Activated CD4-positive, alpha-beta T cell treated with anti-CD3 and anti-CD28 coated beads, Interleukin-10, Interleukin-2, amounts not matched to agents 100 ng/mL and 50 ng/mL, durations not matched to agents 16 hours and 8 hours (primary cell): Measurements from ENCODE around the gene USP7.
"Not testable (repeated sequence)": the region's sequence is repeated elsewhere in the genome, so short reads cannot be mapped to it uniquely, and the experiment has no call there.

Source experiments
- DNase-seq: peaks from one replicate; pipeline ENCODE4 v3.0.0-alpha.2; 2020

Gene USP7

DNA sequence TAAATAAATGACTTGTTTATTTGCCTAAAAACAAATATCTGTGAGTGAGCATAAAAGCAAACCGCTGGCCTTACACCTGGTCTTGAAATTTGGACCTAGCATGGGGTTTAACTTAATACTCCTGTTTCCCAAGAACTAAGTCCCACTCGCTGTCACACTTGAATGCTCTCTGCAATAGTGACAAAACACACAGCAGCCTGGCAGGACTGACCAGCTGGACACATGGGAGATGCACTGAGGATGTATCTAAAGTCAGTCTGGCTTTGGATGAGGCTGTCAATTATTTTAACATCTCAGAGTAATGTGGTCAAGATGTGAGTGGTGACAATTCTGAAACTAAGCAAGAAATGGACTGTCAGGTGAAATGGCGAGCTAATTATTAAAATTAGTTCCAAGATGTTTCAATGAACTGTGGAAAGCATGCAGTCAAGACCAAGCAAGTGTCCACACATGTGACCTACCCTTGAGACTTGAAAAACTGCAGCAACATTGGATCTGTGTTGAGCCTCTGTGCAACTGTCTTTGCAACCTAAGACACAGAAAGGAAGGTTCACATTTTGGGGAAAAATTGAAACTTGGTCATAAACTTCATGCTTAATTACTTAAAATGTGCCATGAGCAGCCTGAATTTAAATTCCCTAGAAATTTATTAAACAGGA is 64.9 kb downstream of the USP7 start:
- DNase-seq = no peak

DNA sequence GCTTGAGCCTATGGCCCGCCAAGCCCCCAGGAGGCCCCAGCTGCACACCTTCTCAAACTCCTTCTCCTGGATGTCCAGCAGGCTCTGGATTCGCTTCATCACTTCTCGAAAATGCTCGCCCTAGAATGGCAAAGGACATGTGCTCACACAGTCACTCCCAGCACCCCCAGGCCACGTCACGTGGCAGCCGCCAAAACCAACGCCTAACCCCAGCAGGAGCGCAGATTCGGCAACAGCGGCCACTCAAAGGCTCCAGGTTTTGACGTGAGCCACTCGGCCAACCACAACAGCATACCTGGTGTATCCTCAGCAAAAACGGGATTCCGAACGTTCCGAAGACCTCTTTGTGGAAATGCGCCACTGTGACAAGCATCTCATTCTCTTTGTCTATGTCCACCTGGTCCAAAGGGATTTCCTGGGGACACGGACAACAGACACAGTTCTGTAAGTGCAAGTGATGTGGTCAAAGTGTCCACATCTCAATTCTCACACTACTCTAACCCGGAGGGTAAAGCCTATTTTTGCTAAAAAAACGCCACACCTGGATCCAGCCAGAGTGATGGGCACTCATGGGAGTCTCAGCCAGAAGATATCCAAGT is 68.9 kb downstream of the USP7 start:
- DNase-seq = no peak

DNA sequence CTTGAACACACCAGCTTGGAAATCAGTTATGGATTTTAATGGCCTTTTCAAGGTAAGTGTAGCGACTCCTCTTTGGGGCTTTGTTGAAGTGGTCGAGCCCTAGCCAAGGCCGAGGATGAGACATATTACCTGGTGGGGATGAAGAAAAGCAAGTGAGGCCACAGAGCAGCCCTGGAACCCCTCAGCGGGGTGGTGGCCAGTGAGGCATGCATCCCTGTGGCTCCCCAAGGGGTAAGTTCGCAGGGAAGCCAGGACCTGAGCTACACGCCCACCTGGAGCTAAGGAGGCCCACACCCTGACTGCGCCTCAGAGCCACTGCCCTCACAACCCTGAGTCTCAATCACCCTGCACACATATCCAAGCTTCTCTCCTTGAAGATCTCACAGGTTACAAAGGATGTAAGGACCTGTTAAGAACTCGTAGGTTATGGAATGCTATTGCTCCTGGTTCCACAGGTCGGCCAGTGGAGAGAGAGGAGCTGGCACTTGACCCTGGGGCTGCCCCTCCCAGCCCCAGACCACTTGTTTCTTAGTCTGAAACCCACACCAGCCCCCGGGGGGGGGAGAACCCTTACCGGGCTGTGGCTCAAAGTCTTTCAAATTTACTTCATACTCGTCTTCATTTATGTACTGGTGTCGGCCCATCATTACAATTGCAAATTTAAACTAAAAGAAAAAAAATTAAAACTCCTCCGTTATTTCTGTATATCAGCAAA is 69.6 kb downstream of the USP7 start:
- no peak for DNase-seq

DNA sequence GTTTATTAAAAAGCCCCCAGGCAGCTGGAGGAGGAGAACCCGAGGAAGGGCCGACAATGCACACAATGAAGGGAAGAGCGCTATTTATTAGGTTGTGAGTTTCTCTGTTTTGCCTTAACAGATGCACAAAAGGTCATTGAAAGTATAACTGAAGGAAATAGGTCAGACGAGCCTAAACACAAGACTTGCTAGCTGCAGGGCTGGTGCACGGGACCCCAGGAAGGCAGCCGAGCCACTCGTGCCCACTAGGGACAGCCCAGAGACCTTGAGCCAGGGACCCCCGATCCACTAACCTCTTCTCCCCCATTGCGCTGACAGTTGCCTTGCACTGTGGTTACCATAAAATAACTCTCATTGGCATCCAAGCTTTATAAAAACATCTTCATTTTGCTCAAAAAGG is 70.3 kb downstream of the USP7 start:
- no peak for DNase-seq

DNA sequence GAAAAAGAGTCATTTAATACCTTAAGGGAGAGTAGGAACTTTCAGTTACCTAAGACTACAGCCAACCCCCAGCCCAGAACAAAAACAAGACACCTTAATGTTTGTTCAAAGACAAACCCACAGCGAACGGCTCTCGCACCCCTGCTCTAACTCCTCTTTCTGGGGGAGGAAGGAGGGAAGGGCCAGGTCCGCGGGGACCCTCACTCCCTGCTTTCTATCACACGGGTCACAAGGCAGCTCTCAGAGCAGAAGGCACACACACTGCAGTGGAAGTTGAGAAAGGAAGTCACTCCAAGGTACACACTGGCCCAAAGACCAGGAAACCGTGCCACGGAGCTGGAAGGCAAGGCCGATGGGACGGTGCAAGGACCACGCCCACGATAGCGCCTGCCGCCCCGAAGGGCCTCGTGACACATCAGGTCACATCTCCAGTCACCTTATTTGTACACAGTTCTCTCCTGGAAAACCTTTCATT is 71.6 kb downstream of the USP7 start:
- DNase-seq = no peak

DNA sequence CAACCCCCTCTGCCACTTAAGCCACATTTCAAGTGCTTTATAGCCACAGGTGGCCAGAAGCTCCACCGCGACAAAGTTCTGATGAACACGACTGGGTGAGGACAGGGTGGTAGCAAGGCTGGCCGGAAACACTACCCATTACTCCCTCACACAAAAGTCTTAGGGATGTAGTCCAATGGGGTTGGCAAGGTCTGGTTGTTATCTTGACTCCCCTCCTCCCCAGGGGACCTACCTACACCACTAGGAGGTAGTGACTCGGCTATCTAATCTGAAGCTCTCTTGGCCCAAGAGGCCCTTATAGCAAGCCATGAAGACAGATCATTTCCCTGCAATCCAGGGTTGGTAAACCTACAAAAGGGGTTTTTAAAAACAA is 73.2 kb downstream of the USP7 start:
- DNase-seq = no peak

DNA sequence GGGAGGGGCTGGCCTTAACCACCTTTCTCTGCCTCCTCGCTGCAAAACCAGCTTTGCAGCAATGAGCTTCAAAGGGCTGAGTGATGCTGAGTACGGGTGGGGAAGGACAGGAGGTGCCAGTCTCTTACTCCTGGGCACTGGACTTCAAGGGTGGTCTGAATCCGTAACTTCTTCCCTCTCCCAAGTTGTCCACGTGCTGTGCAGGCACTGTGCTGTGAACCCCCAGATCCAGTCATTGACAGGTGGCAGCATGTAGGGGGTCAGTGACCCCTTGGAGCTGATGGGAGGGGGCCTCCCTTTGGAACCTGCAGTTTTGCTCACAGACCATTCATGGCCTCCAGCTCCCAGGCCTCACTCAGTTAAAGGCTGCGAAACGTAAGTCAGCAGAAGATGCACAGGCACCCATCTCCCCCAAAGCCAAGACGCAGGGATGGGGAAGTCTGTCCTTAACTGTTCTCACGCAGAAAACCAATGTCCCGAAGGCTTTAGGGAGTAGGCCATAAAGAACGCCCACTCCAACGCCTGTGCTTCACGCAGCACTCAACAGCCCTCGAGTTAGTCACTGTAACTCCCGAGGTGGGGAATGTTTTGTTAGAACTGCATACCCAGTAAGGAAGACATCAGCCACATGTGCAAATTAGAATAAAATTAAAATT is 73.7 kb downstream of the USP7 start:
- no peak for DNase-seq

DNA sequence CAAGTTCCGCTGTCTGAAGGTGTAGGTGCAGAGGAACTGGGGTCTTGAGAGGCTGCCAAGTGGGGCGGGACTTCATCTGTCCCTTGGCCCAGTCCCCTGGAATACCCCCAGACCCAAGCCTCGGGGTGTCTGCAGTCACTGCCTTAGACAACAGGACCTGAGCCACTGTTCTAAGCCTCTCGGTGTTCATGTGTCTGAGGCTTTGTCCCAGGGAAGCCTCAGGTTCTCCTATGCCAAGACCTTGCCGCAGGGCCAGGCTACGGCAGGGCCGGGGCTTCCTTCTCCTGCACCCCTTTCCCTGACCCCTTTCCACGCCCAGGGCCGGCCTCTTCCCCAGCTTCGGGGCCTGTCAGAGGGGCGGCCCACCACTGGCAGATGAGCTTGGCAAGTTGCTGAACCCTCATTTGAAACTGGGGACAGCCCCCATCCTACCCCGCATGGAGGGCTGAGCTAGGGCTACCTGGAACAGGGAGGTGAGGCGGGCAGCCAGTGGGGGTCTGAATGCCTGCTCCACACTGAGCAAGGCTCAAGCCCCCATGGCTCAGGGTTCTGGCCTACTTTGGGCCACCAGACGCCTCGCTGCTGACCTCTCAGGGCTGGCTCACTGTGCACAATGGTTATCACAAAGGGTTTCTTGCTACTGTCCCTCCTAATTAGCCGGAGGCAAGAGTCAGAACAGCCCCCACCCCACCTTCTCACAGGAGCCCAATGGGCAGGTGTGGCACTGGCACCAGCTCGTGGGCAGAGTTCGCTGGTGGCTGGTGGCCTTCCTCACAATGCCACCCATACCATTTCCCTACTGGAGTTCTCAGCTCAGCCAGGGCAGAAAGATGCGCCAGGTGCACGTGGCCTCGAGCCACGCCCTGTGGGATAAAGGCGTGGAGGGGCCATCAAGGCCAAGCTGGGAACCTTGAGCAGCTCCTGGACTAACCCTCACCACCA is 74.5 kb downstream of the USP7 start:
- no peak for DNase-seq

DNA sequence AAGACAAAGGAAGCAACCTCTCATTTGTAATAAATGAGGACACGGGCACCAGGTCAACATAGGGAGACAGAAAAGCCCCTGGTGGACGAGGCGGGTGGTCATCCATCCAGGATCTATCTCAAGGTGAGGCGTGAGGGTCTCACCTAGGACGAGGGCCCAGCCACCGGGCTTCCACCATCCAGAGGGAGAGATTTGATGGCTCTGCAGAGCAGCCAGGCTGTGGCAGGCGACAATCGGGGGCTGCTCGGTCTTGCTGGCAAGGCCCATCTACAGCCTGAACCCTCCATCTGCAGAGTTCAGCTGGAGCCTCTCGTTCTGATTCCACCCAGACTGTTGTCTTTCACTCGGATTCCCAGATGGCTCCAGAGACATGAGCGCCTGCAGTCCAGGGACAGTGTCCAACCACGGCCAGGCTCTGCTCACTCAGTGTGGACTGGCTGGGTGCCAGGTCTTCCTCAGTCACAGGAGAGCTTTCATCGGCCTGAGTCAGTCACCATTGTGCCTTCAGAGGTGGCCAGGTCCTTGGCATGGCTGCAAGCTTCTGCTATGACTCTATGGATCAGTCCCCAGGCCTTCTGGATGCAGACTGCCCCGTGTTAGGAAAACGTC is 75.7 kb downstream of the USP7 start:
- no peak for DNase-seq

DNA sequence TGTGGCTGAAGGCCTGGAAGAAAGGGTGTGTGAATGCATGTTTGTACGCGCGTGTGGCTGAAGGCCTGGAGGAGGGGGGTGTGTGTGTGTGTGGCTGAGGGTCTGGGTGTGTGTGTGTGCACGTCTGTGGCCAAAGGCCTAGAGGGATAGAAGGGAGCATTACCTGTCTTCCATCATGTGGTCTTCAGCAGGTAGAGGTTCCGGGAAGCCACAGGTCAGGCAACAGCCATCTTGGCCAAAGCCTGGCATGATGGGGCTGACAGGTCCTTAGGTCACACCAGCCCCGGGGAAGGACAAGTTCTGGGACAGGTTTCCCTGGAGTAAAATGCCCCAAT is 76.3 kb downstream of the USP7 start:
- no peak for DNase-seq

DNA sequence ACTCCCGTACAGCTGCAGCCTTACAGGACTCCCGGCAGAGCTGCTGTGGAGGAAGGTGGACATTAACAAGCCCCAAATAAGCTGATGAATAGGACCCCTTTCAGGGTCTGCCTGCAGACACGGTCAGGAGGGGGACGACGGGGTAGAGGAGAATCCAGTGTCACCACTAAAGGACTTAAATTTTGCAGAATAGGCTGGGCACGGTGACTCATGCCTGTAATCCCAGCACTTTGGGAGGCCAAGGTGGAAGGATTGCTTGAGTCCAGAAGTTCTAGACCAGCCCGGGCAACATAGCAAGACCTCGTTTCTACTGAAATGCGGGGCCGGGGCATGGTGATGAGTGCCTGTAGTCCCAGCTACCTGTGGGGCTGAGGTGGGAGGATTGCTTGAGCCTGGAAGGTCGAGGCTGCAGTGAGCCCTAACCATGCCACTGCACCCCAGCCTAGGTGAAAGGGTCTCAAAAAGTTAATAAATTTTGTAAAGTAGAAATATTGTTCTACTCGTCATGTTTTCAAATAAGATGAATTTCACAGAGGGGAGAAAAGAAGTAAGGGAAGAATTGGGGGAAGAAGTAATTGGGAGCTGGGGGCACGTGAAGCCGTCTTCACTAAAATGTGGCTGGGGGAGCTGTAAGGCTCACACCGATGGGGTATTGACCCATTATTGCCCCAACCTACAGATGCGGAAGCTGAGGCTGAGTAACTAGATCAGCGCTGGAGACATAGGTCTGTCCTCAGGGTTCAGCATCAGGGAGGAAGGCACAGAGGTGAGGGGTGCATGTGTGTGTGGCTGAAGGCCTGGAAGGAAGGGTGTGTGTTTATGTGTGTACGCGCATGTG is 76.9 kb downstream of the USP7 start:
- no peak for DNase-seq

DNA sequence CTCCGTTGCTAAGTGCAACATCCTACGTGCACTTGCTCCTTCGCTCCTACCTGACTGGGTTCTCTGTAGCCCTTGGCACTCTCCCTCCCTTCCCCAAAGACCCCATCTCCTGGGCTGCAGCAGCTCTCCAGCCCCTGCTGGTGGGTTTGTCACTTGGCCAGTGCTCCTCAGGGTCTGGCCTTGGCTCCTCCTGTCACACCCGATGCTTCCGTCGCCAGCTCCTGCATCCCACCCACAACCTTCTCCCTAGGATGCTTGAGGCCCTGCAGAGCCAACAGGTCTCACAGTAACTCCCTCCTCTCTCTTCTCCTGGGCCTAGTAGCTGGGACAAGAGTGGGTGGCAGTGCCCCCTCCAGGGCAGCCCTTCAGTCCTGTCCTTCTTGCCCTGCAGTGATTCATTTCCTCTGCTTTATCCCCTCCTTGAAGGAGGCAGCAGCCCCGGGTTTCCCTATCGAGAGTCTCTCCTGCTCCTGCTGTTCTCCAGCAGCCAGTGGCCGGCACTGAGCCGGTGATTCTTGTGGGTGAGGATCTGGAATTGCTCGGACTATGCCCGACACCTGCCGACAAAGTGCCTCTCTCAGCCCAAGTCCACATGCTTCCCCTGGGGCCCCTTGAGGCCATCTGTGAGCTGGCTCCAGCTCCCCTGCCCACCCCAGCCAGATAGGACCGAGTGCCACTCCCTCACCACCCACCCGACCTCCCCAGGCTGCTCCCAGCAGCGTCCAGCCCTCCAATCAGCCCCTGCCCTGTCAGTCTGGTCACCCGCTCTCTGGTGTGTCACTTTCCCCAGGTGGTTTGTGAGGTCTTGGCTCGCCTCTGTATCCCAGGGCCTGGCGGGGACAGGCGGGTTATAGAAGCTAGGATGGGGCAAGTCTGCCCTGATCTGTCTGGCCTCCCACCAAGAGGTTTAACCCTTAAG is 77.8 kb downstream of the USP7 start:
- DNase-seq = no peak

DNA sequence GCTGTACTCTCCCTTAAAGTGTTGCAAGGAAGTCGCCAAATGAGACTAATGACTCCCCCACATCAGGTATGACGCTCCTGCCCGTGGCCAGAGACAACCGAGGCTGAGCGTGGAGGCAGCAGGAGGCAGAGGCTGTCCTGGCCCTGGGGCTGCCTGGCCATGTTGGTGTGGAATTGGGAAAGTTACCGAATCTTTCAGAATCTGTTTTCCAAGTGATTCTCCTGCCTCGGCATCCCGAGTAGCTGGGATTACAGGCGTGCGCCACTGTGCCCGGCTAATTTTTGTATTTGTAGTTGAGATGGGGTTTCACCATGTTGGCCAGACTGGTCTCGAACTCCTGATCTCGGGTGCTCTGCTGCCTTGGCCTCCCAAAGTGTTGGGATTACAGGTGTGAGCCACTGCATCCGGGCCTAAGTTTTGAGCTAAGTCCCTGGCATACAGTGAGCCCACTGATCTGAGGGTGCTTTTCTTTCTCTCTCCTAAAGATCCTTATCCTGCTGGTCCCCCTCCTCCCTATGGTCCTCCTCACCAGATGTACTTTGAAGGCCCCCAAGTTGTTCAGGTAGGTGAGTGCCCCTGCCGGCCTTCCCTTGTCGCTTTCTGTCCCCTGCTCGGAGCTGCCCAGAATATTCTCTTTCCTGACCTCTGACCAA is 80.9 kb downstream of the USP7 start:
- no peak for DNase-seq

DNA sequence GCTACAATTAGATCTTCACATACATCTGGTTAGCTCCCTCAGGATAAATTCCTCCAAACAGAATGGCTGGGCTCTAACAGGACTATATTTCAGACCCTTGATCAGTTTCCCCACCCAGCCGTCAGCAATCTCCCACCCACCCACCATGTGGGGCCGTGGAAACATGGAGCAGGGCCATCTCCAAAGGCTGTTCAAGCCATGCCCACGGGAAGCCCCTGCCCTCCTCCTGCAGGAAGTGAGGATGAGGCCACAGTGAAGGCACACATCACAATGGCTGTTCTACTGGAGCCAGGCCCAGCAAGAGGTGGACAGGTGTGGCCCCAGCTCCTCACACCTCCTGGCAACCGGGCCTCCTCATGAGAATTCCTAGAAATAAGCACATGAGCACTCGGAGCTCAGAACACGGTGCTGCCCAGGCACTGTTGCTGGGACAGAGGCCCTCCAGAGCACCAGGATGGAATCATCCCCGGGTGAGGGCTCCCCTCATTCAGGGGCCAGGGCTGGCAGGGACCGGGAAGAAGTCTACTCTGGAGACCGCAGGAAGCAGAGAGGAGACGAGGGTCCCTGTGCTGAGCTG is 81.6 kb downstream of the USP7 start, which contains the start of gene LITAFD:
LITAFD (plus strand) TSS at position 311 of the 577 bp plus-strand sequence. CDS start 2,005 bp downstream, outside the sequence.
- DNase-seq = no peak

DNA sequence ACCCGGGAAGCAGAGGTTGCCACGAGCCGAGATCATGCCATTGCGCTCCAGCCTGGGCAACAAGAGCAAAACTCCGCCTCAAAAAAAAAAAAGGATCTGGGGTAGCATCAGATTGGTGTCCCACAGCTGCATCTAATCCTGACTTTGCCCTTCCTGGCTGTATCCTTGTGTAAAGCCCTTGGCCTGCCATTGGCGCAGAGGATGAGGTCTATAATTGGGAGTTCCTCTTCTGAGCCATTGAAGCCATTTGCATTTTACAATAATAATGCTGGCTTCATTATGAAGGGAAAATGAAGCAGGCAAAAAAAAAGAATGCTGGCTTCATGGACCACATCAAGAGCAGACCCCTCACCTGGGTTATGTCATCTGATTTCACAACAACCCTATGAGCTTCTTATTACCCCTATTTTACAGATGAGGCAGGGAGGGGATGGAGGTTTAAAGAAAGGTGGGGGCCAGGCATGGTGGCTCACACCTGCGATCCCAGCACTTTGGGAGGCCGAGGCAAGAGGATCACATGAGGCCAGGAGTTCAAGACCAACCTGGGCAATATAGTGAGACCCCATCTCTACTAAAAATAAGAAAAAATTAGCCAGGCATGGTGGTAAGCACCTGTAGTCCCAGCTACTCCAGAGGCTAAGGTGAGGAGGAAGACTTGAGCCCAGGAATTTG is 82.7 kb downstream of the USP7 start:
- no peak for DNase-seq

DNA sequence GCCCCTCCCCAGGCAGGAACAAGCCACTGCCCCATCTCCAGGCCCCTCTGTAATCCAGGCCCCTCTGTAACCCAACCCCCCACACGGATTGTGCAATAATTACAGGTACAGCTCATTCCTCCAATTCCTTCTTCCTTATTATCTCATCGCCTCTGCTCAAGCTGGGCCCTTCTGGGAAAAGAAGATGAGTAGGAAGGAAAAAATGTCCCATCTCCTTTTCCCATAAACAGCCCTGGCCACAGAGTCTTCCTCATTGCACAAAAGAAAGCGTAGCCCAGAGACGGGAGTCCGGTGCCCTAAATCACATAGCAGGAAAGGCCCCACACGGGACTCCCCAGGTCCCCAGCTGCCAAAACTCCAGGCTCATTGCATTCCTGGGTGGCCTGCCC is 85.2 kb downstream of the USP7 start:
- DNase-seq = no peak

DNA sequence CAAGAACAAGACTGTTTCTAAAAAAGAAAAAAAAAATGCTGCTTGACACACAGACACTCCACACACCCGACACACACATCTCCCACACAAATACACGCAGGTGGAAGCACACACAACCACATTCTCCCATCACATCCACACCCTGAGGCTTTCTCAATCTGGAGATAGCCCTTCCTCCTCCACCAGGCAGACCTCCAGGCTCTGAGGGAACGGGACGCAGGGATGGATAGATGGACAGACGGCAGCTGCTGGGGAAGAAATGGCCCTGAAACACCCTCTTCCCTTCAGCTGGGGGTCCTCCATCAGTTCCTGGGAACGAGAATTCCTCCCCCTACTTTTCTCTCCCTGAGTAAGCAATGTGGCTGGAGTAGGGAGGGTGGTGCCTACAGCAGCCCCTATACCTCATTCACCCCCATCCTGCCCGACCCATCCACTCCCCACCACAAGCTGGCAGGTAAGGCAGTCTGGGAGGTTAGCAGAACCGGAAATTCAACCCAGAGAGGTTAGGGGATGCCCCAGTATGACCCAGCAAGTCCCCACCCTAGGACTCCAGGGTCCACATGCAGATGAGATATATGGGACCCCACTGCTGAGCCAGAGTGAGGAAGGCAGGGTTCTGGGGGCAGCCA is 85.7 kb downstream of the USP7 start:
- no peak for DNase-seq

DNA sequence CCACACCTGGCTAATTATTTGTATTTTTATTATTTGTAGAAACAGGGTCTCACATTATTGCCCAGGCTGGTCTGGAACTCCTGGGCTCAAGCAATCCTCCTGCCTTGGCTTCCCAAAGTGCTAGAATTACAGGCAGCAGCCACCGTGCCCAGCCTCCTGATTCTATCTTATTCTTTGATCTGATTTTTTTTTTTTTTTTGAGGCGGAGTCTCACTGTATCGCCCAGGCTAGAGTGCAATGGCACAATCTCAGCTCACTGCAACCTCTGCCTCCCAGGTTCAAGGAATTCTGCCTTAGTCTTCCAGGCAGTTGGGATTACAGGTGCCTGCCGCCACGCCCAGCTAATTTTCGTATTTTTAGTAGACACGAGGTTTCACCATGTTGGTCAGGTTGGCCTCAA is 88.4 kb downstream of the USP7 start:
- not testable (repeated sequence) for DNase-seq
